Psoas muscle (tissue), 8 donors: Measurements from ENCODE around the gene CNTRL. TPM values are rescaled to one million over a fixed set of nuclear protein-coding genes. Genes with fewer than 3 reads are reported as not detected.
A peak's percentile ranks its signal among the peaks of the same experiment; 100 is the strongest.
"Not testable (repeated sequence)": the region's sequence is repeated elsewhere in the genome, so short reads cannot be mapped to it uniquely, and the experiment has no call there.

ENCODE experiments used
- ATAC-seq, 4 donors: fragments of 200-7000 bp; cut with Tn5 transposase; one replicate each; pipeline ENCODE4 v1.9.1; 2020; ENCODE audit warnings: moderate library complexity in 3 of 4, mild to moderate bottlenecking in 2 of 4
- DNase-seq, 2 donors: peaks; one replicate each; pipeline ENCODE4 v3.0.0-alpha.2; 2020
- H3K27ac ChIP-seq: fragments of 200-600 bp; one replicate; pipeline ENCODE4 v1.8.0; 2022
- H3K27me3 ChIP-seq, 3 donors: fragments of 200-600 bp in 1 of 3; one replicate each; pipeline versions ENCODE4 v1.6.1 to v1.8.0; 2013 to 2022; ENCODE audit warnings: low read length in 2 of 3, mild to moderate bottlenecking in 2 of 3, moderate library complexity in 1 of 3; ENCODE audit not compliant: insufficient read depth in 3 of 3
- H3K36me3 ChIP-seq, 2 donors: fragments of 200-600 bp in 1 of 2; one replicate each; pipeline versions ENCODE4 v1.6.1 to v1.8.0; 2013 to 2022; ENCODE audit warnings: low read depth in 1 of 2, mild to moderate bottlenecking in 1 of 2, moderate library complexity in 1 of 2; ENCODE audit not compliant: insufficient read depth in 1 of 2
- H3K4me1 ChIP-seq: fragments of 200-600 bp; one replicate; pipeline ENCODE4 v1.8.0; 2022
- H3K4me3 ChIP-seq: fragments of 200-600 bp; one replicate; pipeline ENCODE4 v1.8.0; 2022; ENCODE audit warnings: mild to moderate bottlenecking
- H3K9me3 ChIP-seq: fragments of 200-600 bp; one replicate; pipeline ENCODE4 v1.8.0; 2022
- CTCF ChIP-seq: fragments of 200-600 bp; IDR thresholded peaks from one replicate; pipeline ENCODE4 v1.8.0; 2022; ENCODE audit warnings: antibody characterized with exemption
- WGBS, 3 donors: extraction: QIAGEN DNeasy Blood & Tissue Kit; methylation state at CpG; one replicate each; pipeline versions ENCODE4 v1.1.6 to v1.1.7; 2013; 5-methylcytosine and 5-hydroxymethylcytosine counted together
- intact Hi-C, 2 donors: fragments of 100-400 bp; cut with DNase I; formaldehyde crosslinking; loops; one replicate each; pipeline versions ENCODE4 v1.11.0 to v1.14.2; 2022
- long read RNA-seq, 2 donors: library from polyadenylated mRNA; unstranded; transcript quantifications; one replicate each; pipeline ENCODE4 v2.0.0, GENCODE V29; 2021
- polyA plus RNA-seq, 3 donors: library from polyadenylated mRNA; stranded (reverse); fragments of 200-250 nt; gene quantifications; one replicate each; pipeline ENCODE4 v1.2.3, GENCODE V29; 2013
- total RNA-seq, 4 donors: library from RNA; stranded (reverse); fragmentation: NEBNext Ultra II Directional in 2 of 4; extraction: Animal tissue kit (Norgen Biotek cat#: 25700) in 2 of 4; gene quantifications; one replicate each; pipeline versions ENCODE4 v1.2.1 to v1.2.4, GENCODE V29; 2021 to 2023
- donor health status: healthy with polysubstance abuse.
- donor health status: DM: no; HTN: no; CAD: no; lungs with moderate emphysema.
- donor health status: Bipolar disorder and iron deficiency.
- donor health status: healthy.
- donor health status: DM: yes; HTN: yes; CAD: no.
- donor health status: DM: no; HTN: no; CAD: no.
- donor health status: DM: no; HTN: no; CAD: no.
- donor health status: DM: yes; HTN: yes; CAD: no.

The CNTRL gene
- total RNA-seq (1 to 10 TPM; 1.3 to 2.4 (median 1.6) TPM), polyA plus RNA-seq (1 to 10 TPM in 2 of 3 donors, under 1 TPM in 1; 1.00 to 1.2 (median 1.2) TPM)
- long read RNA-seq, donor 1, result 0 reads
- long read RNA-seq, donor 2, partial matches to known transcripts, result 1 of 1 reads
- long read RNA-seq, donor 2, other reads (novel, unspliced or antisense), result 0 of 1 reads

GRCh38 chr9:121074370-121075250 is at the start of gene CNTRL:
Gene CNTRL (plus strand): TSS chr9:121074955. CDS start chr9:121088327, 13,372 bp downstream.
- Histone ChIP-seq H3K4me3 (peak within 1 kb of the TSS; percentile 89), H3K36me3 (no peaks in the 10 kb centered on the region), H3K4me1 (peaks cover 13% of the 10 kb centered on the region), H3K9me3 (no peaks in the 10 kb centered on the region), H3K27ac (peak within 1 kb of the TSS; percentile 34), H3K27me3 (peaks cover 0 to 23% (median 2%) of the 10 kb centered on the region in 3 donors)
- TF ChIP-seq CTCF, result no peak
- WGBS, 3 donors, result 0 to 1% (median 0%) methylated on average over 80 to 85 of the region's 85 CpGs
- ATAC-seq (peak; percentile 90 to 91 (median 90)), DNase-seq (peak; percentile 91 to 92)
- intact Hi-C loops, result loop anchor here in 1 of 2 donors (5.0 kb wide), 1 partner anchor 48 kb away; no protein-coding TSS in a partner anchor

- Histone ChIP-seq H3K27me3 (no peaks in the 10 kb centered on the region), H3K36me3 (no peaks in the 10 kb centered on the region), H3K27ac (no peak overlapping the region), H3K4me1 (no peaks in the 10 kb centered on the region), H3K9me3 (no peaks in the 10 kb centered on the region), H3K4me3 (no peak overlapping the region)
- no peak for TF ChIP-seq CTCF
- intact Hi-C loops, result no loop called here
- 56 to 69% (median 66%) methylated on average over 3 of the region's 3 CpGs for WGBS, 3 donors
- ATAC-seq, result no peak
- no peak for DNase-seq
Measured at GRCh38 chr9:121026260-121026691, 48.5 kb upstream of the CNTRL start.

GRCh38 chr9:121026768-121027167 is 48.0 kb upstream of the CNTRL start:
- TF ChIP-seq CTCF, result no peak
- H3K27me3 ChIP-seq, result no peaks in the 10 kb centered on the region
- no peak overlapping the region for H3K27ac ChIP-seq
- intact Hi-C loops, result no loop called here
- no peaks in the 10 kb centered on the region for H3K4me1 ChIP-seq
- no peak overlapping the region for H3K4me3 ChIP-seq
- DNase-seq (no peak), ATAC-seq (no peak)
- no peaks in the 10 kb centered on the region for H3K9me3 ChIP-seq
- H3K36me3 ChIP-seq, result no peaks in the 10 kb centered on the region

GRCh38 chr9:121028285-121028684 is 46.5 kb upstream of the CNTRL start:
- ATAC-seq, DNase-seq, intact Hi-C loops, H3K9me3 ChIP-seq, H3K4me1 ChIP-seq, H3K36me3 ChIP-seq, H3K4me3 ChIP-seq, H3K27me3 ChIP-seq, H3K27ac ChIP-seq: not testable (repeated sequence)
- WGBS, 3 donors, result 73 to 87% (median 81%) methylated on average over 4 of the region's 4 CpGs

GRCh38 chr9:121029469-121029868 is 45.3 kb upstream of the CNTRL start:
- 48 to 56% (median 52%) methylated on average over 1 of the region's 1 CpG for WGBS, 3 donors
- no peak overlapping the region for H3K4me3 ChIP-seq
- no peak for ATAC-seq
- no peaks in the 10 kb centered on the region for H3K36me3 ChIP-seq
- H3K27me3 ChIP-seq, result no peaks in the 10 kb centered on the region
- intact Hi-C loops, result no loop called here
- H3K9me3 ChIP-seq, result no peaks in the 10 kb centered on the region
- TF ChIP-seq CTCF, result no peak
- H3K4me1 ChIP-seq, result no peaks in the 10 kb centered on the region
- no peak for DNase-seq
- no peak overlapping the region for H3K27ac ChIP-seq
